HL-60 (cell line): Measurements from ENCODE around the gene OAS2.

Experiments used
- DNase-seq, 2 experiments: peaks; one replicate each; pipeline ENCODE4 v3.0.0-alpha.2; 2010 to 2020; ENCODE audit warnings: low read depth in 1 of 2, low spot score in 1 of 2
- H3K27ac ChIP-seq: fragments of 250-450 bp; sonication (Bioruptor Pico); replicated peaks from 2 replicates; pipeline ENCODE4 v1.5.1; 2020; ENCODE audit warnings: mild to moderate bottlenecking, moderate library complexity
- H3K27me3 ChIP-seq: fragments of 250-450 bp; sonication (Bioruptor Pico); 2 replicates; pipeline ENCODE4 v1.5.1; 2021; ENCODE audit warnings: mild to moderate bottlenecking, moderate library complexity; ENCODE audit not compliant: insufficient read depth, poor library complexity, severe bottlenecking
- H3K4me3 ChIP-seq: replicated peaks from 2 replicates; pipeline ENCODE4 v1.5.1; 2011; ENCODE audit warnings: mild to moderate bottlenecking, control low read depth, low read length; ENCODE audit not compliant: insufficient read depth
- GABPA ChIP-seq: IDR thresholded peaks from 2 replicates; pipeline ENCODE4 v1.6.1; 2012; ENCODE audit warnings: low read depth
- POLR2AphosphoS5 ChIP-seq: IDR thresholded peaks from 2 replicates; pipeline ENCODE4 v1.6.1; 2012; ENCODE audit warnings: low read depth
- REST ChIP-seq: IDR thresholded peaks from 2 replicates; pipeline ENCODE4 v1.6.1; 2012; ENCODE audit warnings: low read depth; ENCODE audit not compliant: insufficient replicate concordance
- SPI1 ChIP-seq: IDR thresholded peaks from 2 replicates; pipeline ENCODE4 v1.6.1; 2012; ENCODE audit warnings: low read depth, mild to moderate bottlenecking, borderline replicate concordance
- TF ChIP-seq, protein P1 (sequence below): IDR thresholded peaks from one replicate; pipeline ENCODE4 v1.5.1; 2011; ENCODE audit warnings: low read length, control low read depth, inconsistent platforms; ENCODE audit not compliant: insufficient read depth

The OAS2 gene

DNA sequence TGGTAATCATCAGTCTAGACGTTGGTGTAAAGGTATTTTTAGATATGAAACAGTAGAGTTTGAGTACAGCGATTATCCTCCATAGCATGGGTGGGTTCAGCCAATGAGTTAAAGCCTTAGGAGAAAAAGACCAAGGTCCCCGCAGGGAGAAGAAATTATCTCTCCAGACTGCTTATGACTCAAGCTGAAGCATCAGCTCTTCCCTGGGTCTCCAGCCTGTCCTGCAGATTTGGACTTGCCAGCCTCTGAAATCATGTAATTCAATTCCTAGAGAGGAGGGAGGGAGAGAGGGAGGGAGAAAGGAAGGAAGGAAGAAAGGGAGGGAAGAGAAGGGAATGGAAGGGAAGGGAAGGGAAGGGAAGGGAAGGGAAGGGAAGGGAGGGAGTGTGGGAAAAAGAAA is 66.2 kb downstream of the OAS2 start:
- no peak overlapping the region for H3K4me3 ChIP-seq
- TF ChIP-seq GABPA (no peak), REST (no peak), POLR2AphosphoS5 (no peak), SPI1 (no peak)
- TF ChIP-seq, protein P1, sequence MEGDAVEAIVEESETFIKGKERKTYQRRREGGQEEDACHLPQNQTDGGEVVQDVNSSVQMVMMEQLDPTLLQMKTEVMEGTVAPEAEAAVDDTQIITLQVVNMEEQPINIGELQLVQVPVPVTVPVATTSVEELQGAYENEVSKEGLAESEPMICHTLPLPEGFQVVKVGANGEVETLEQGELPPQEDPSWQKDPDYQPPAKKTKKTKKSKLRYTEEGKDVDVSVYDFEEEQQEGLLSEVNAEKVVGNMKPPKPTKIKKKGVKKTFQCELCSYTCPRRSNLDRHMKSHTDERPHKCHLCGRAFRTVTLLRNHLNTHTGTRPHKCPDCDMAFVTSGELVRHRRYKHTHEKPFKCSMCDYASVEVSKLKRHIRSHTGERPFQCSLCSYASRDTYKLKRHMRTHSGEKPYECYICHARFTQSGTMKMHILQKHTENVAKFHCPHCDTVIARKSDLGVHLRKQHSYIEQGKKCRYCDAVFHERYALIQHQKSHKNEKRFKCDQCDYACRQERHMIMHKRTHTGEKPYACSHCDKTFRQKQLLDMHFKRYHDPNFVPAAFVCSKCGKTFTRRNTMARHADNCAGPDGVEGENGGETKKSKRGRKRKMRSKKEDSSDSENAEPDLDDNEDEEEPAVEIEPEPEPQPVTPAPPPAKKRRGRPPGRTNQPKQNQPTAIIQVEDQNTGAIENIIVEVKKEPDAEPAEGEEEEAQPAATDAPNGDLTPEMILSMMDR, result no peak
- H3K27me3 ChIP-seq, result no peaks in the 10 kb centered on the region
- H3K27ac ChIP-seq, result no peak overlapping the region
- DNase-seq, result no peak

- TF ChIP-seq SPI1 (no peak), REST (no peak)
- TF ChIP-seq, protein P1, result peak; percentile 46
- H3K27me3 ChIP-seq, result no peaks in the 10 kb centered on the region
- DNase-seq, result peak; percentile 18 to 64
- no peak overlapping the region for H3K27ac ChIP-seq
- H3K4me3 ChIP-seq, result no peak overlapping the region
Measured at GRCh38 chr12:113048716-113049127, 70.4 kb downstream of the OAS2 start.

- DNase-seq, result peak; percentile 2 to 48
- Histone ChIP-seq H3K27ac (no peak overlapping the region), H3K4me3 (no peak overlapping the region), H3K27me3 (peaks cover 4% of the 10 kb centered on the region)
- TF ChIP-seq REST (no peak), GABPA (no peak), POLR2AphosphoS5 (no peak), SPI1 (no peak)
- TF ChIP-seq, protein P1, result peak; percentile 12
Measured at GRCh38 chr12:113049976-113050742, 71.8 kb downstream of the OAS2 start.
